ENCODE data around the gene RAD51B. TPM values are rescaled to one million over a fixed set of nuclear protein-coding genes. Genes with fewer than 3 reads are reported as not detected.

Gene RAD51B
- polyA plus RNA-seq, 1 experiment: 6.6 TPM

DNA sequence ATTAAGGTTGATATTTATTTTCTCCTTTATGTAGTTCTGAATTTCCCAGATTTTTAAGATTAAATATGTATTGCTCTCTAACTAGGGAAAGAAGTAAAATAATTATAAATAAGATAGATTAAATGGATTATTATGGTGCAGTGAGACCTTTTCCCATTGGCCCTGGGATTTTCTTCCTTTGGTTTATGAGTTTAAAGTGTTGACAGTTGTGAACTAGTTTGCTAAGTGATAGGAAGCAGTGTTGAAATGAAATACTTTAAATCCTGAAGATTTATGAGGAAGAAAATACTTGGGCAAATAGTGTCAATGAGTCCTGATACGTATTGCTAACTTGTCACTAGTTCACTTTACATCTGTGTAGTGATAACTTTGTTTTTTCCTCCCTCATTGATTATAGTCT is 188.9 kb downstream of the RAD51B start:
- no peak for DNase-seq (ENCODE audit: low read depth, low spot score)
- no peak for TF ChIP-seq CTCF (IDR thresholded peaks at IDR 0.05; ENCODE audit: low read depth, low read length)
- H3K27me3 ChIP-seq (ENCODE audit: control insufficient read depth, insufficient read depth, low read length): no peaks in the 10 kb centered on the region
- CTCF ChIA-PET: interaction anchor here (1.3 kb wide), 1 partner anchor 64 kb away, joined by 3 read pairs; no protein-coding TSS in a partner anchor
- H3K27ac ChIP-seq (ENCODE audit: low read depth, low read length): no peak overlapping the region
- H3K4me3 ChIP-seq (ENCODE audit: low read depth, low read length): no peak overlapping the region
- POLR2A ChIA-PET: no interaction called here
- H3K9me3 ChIP-seq (ENCODE audit: control insufficient read depth, insufficient read depth, low read length): no peaks in the 10 kb centered on the region

DNA sequence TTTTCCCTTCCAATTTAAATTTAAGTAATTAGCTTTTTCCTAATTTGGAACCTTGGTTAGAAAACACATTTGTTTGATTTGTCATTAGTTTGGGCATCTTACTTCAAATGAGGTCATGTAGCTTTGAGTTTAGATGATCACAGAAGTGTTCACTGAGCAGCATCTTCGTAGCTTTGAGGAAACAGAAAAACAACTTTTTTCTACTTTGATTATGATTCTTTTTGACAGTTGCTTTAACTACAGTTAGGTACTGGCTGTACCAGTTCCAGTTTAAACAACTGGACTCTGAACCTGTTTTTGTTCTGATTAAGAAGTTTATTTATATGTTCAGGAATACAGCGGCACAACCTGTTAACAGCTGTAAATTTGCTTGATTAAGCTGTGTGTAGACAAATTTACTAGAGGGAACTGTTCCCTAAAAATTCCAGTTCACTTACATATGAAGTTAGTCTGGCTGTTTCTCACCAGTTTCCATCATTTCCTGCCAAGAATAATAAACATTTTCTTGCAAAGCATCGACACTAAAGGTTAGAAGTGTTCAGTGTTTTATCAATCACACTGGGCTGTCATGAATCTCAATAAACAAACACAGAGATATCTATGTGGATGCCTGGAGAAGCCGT is 191.9 kb downstream of the RAD51B start:
- ChIA-PET CTCF (interaction anchor here (0.7 kb wide), 1 partner anchor 67 kb away, joined by 3 read pairs; no protein-coding TSS in a partner anchor), POLR2A (interaction anchor here (1.4 kb wide), 1 partner anchor 16 kb away, joined by 3 read pairs; no protein-coding TSS in a partner anchor)
- H3K4me3 ChIP-seq (ENCODE audit: low read depth, low read length): no peak overlapping the region
- H3K27ac ChIP-seq (ENCODE audit: low read depth, low read length): no peak overlapping the region
- H3K9me3 ChIP-seq (ENCODE audit: control insufficient read depth, insufficient read depth, low read length): no peaks in the 10 kb centered on the region
- no peak for DNase-seq (ENCODE audit: low read depth, low spot score)
- no peaks in the 10 kb centered on the region for H3K27me3 ChIP-seq (ENCODE audit: control insufficient read depth, insufficient read depth, low read length)
- no peak for TF ChIP-seq CTCF (IDR thresholded peaks at IDR 0.05; ENCODE audit: low read depth, low read length)

DNA sequence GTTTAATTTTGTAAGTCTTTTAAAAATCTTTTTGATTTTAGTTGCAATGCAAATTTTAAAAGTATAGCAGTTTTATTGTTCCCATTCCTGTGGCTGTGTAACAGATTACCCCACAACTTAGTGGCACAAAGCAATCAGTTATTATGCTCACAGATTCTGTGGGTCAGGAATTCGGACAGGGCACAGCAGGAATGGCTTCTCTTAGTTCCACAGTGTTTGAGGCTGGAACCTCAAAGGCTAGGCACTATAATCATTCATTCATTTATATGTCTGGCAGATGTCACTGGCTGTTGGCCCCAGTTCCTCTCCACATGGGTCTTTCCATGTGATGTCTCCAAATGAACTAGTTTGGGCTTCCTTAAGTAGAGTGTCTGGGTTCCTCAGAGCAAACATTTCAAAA is 193.3 kb downstream of the RAD51B start:
- no peak for TF ChIP-seq CTCF (IDR thresholded peaks at IDR 0.05; ENCODE audit: low read depth, low read length)
- Histone ChIP-seq H3K9me3 (ENCODE audit: control insufficient read depth, insufficient read depth, low read length) (no peaks in the 10 kb centered on the region), H3K4me3 (ENCODE audit: low read depth, low read length) (no peak overlapping the region), H3K27me3 (ENCODE audit: control insufficient read depth, insufficient read depth, low read length) (no peaks in the 10 kb centered on the region), H3K27ac (ENCODE audit: low read depth, low read length) (no peak overlapping the region)
- ChIA-PET CTCF (interaction anchor here (0.6 kb wide), 1 partner anchor 69 kb away, joined by 3 read pairs; no protein-coding TSS in a partner anchor), POLR2A (no interaction called here)
- DNase-seq (ENCODE audit: low read depth, low spot score): no peak

DNA sequence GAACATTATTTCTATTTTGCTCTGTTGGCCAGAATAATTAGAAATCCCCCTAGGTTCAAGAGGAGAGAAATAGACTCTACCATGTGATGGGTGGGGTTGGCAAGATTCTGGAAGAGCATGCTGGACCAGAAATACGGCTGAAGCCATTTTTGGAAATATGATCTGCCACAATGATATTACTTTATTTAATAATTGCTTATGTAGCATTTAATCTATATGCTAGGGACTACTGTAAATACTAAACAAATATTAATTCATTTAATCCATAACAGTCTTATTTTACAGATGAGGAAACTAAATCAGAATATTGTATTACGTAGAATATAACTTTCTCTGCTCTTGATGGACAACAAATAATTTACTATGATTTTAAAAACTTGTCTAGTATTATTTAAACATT is 193.7 kb downstream of the RAD51B start:
- Histone ChIP-seq H3K9me3 (ENCODE audit: control insufficient read depth, insufficient read depth, low read length) (no peaks in the 10 kb centered on the region), H3K27me3 (ENCODE audit: control insufficient read depth, insufficient read depth, low read length) (no peaks in the 10 kb centered on the region), H3K4me3 (ENCODE audit: low read depth, low read length) (no peak overlapping the region), H3K27ac (ENCODE audit: low read depth, low read length) (no peak overlapping the region)
- DNase-seq (ENCODE audit: low read depth, low spot score): no peak
- CTCF ChIA-PET: interaction anchor here (0.6 kb wide), 1 partner anchor 69 kb away, joined by 3 read pairs; no protein-coding TSS in a partner anchor
- POLR2A ChIA-PET: no interaction called here
- no peak for TF ChIP-seq CTCF (IDR thresholded peaks at IDR 0.05; ENCODE audit: low read depth, low read length)

- Histone ChIP-seq H3K27me3 (ENCODE audit: control insufficient read depth, insufficient read depth, low read length) (no peaks in the 10 kb centered on the region), H3K9me3 (ENCODE audit: control insufficient read depth, insufficient read depth, low read length) (no peaks in the 10 kb centered on the region), H3K27ac (ENCODE audit: low read depth, low read length) (no peak overlapping the region), H3K4me3 (ENCODE audit: low read depth, low read length) (no peak overlapping the region)
- ChIA-PET POLR2A (no interaction called here), CTCF (no interaction called here)
- DNase-seq (ENCODE audit: low read depth, low spot score): no peak
- no peak for TF ChIP-seq CTCF (IDR thresholded peaks at IDR 0.05; ENCODE audit: low read depth, low read length)
Observed at GRCh38 chr14:68014771-68015170, 195.2 kb downstream of the RAD51B start.

Data from AG04450 (cell line).